Smooth muscle cell (in vitro differentiated cells): ENCODE results near the gene TUBB4B. TPM values are rescaled to one million over a fixed set of nuclear protein-coding genes. Genes with fewer than 3 reads are reported as not detected.

Experiments used
- DNase-seq: peaks from one replicate; lab custom pipeline; 2025; ENCODE audit not compliant: unreplicated experiment; lab: John Stamatoyannopoulos, UW
- H2AFZ ChIP-seq: fragments of 200-600 bp; sonication (generic); 2 replicates; pipeline ENCODE4 v1.6.0; 2016; ENCODE audit warnings: antibody characterized with exemption, low read depth, mild to moderate bottlenecking
- H3F3A ChIP-seq: fragments of 200-600 bp; sonication (generic); 2 replicates; pipeline ENCODE4 v1.6.0; 2017; ENCODE audit warnings: antibody characterized with exemption, low read depth
- H3K27ac ChIP-seq: fragments of 200-600 bp; sonication (generic); 2 replicates; pipeline ENCODE4 v1.5.1; 2016; ENCODE audit warnings: low read depth, mild to moderate bottlenecking
- H3K27me3 ChIP-seq: fragments of 200-600 bp; sonication (generic); 2 replicates; pipeline ENCODE4 v1.6.1; 2016; ENCODE audit warnings: low read depth, mild to moderate bottlenecking
- H3K36me3 ChIP-seq: fragments of 200-600 bp; sonication (generic); 2 replicates; pipeline ENCODE4 v1.5.1; 2016; ENCODE audit warnings: low read depth
- H3K4me1 ChIP-seq: fragments of 200-600 bp; sonication (generic); 2 replicates; pipeline ENCODE4 v1.5.1; 2016; ENCODE audit warnings: low read depth
- H3K4me2 ChIP-seq: fragments of 200-600 bp; sonication (generic); 2 replicates; pipeline ENCODE4 v1.6.0; 2016; ENCODE audit warnings: mild to moderate bottlenecking
- H3K4me3 ChIP-seq: fragments of 200-600 bp; sonication (generic); 2 replicates; pipeline ENCODE4 v1.5.1; 2016; ENCODE audit warnings: mild to moderate bottlenecking
- H3K79me2 ChIP-seq: fragments of 200-600 bp; sonication (generic); 2 replicates; pipeline ENCODE4 v1.6.0; 2016; ENCODE audit warnings: low read depth, mild to moderate bottlenecking
- H3K9ac ChIP-seq: fragments of 200-600 bp; sonication (generic); 2 replicates; pipeline ENCODE4 v1.6.0; 2016; ENCODE audit warnings: low read depth
- H3K9me3 ChIP-seq: fragments of 200-600 bp; sonication (generic); replicated peaks from 2 replicates; pipeline ENCODE4 v1.5.1; 2016; ENCODE audit warnings: low read depth
- H4K20me1 ChIP-seq: fragments of 200-600 bp; sonication (generic); 2 replicates; pipeline ENCODE4 v1.6.0; 2016; ENCODE audit warnings: low read depth
- WGBS: methylation state at CpG from one replicate; pipeline ENCODE4 v1.1.7; 2016; ENCODE audit warnings: low lambda C conversion rate; 5-methylcytosine and 5-hydroxymethylcytosine counted together
- polyA plus RNA-seq: library from polyadenylated mRNA; unstranded; fragments of >200 nt; fragmentation: Nextera tagmentation; extraction: Ambion mirVana; gene quantifications from 2 replicates; pipeline ENCODE4 v1.2.1, GENCODE V29; 2016
- total RNA-seq: library from RNA; depleted of rRNA; stranded (reverse); fragments of >200 nt; gene quantifications from 2 replicates; pipeline ENCODE4 v1.2.3, GENCODE V29; 2014
- TF ChIP-seq, protein P1 (sequence below): fragments of 200-600 bp; sonication (generic); IDR thresholded peaks from 2 replicates; pipeline ENCODE4 v1.5.1; 2017; ENCODE audit warnings: borderline replicate concordance, mild to moderate bottlenecking, antibody characterized with exemption; ENCODE audit not compliant: insufficient read depth, poor library complexity, severe bottlenecking

The TUBB4B gene
- total and polyA plus RNA-seq, 2 experiments from 2014 or later: 164 to 317 TPM

DNA sequence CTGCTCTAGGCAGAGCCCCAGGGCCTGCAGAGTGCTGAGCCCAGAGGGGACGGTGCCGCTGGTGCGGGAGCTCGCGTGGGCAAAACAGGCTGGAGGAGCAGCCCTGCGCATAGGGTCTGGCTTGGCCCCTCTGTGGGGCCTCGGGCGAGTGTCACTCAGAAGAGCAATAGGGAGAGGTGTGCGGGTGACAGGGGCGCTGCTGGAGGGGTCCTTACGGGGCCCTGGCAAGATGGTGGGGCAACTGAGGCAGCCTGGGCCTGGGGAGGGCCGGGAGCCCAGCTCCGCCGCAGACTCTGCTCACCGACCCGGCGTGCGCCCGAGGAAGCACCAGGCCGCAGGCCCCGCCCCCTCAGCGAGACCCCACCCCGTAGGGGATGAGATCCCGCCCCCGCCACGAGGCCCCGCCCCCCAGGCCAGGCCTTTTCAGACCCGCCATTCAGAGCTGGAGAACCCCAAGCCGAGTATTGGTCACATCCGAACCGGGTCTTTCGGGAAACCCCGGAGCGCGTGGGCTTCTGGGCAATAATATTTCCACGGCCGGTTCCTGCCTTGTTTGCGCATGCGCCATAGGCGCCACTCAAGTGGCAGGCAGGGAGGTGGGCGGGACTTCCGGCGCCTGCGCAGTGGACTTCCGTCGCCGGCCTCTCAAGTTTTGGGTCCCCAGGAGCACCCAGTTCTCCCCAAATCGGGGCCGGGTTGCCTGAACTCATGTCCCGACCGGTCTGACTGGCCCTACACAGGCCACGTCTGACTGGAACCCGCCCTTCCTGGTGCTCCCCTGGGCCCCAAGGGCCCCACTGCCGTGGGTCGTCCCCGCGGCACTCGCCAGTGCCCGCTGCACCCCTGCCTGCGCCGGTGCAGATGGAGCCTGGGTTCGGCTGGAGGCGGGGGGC is 17.8 kb upstream of the TUBB4B start:
- H3K27me3 ChIP-seq: no peaks in the 10 kb centered on the region
- no peaks in the 10 kb centered on the region for H3K36me3 ChIP-seq
- peak overlapping the region; percentile 61 for H3K4me3 ChIP-seq
- H3K4me1 ChIP-seq: peaks cover 8% of the 10 kb centered on the region
- peak overlapping the region; percentile 89 for H3K4me2 ChIP-seq
- no peaks in the 10 kb centered on the region for H3K79me2 ChIP-seq
- H3K9ac ChIP-seq: peak overlapping the region; percentile 77
- peak; percentile 96 for DNase-seq
- no peaks in the 10 kb centered on the region for H3K9me3 ChIP-seq
- H4K20me1 ChIP-seq: no peaks in the 10 kb centered on the region
- WGBS: 4% methylated on average over 51 of the region's 63 CpGs
- H2AFZ ChIP-seq: peak overlapping the region; percentile 56
- no peaks in the 10 kb centered on the region for H3F3A ChIP-seq
- H3K27ac ChIP-seq: peak overlapping the region; percentile 72
- TF ChIP-seq, protein P1, sequence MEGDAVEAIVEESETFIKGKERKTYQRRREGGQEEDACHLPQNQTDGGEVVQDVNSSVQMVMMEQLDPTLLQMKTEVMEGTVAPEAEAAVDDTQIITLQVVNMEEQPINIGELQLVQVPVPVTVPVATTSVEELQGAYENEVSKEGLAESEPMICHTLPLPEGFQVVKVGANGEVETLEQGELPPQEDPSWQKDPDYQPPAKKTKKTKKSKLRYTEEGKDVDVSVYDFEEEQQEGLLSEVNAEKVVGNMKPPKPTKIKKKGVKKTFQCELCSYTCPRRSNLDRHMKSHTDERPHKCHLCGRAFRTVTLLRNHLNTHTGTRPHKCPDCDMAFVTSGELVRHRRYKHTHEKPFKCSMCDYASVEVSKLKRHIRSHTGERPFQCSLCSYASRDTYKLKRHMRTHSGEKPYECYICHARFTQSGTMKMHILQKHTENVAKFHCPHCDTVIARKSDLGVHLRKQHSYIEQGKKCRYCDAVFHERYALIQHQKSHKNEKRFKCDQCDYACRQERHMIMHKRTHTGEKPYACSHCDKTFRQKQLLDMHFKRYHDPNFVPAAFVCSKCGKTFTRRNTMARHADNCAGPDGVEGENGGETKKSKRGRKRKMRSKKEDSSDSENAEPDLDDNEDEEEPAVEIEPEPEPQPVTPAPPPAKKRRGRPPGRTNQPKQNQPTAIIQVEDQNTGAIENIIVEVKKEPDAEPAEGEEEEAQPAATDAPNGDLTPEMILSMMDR: no peak

DNA sequence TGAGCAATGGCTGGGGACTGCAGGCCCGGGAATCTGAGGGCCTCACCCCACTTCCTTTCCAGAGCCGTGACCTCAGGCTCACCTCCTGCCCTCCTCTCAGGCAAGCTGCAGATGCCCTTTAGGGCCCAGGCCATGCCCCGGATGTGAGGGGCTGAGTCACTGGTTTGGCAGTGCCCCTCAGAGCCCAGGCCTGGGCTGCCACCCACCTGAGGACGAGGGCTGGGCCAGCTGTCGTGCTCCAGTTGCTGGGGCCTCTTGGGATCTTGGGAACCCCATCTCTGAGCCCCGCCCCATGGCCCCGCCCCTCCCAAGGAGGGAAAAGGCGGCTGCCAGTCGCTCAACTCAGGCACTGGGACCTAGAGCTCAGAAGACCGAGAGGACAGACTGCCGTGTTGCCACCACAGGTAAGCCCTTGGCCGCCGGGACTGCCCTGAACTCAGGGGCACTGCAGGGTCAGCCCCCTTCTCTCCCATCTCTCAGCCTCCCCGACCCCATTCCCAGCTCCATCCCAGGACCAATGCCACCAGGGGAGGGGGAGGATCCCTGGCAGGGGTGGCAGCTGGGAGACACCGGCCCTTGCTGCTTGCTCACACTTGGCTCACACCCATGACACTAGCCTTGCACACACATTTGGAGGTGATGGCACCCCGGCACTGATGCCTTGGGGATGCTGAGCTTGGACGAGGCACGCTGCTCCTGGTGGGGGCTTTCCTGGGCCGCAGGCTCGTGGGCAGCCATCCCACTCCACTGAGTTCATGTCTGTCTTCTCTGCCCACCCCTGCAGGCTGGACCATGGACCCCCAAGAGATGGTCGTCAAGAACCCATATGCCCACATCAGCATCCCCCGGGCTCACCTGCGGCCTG is 16.0 kb upstream of the TUBB4B start, which contains the start of gene CYSRT1:
Gene CYSRT1, plus strand, starts transcription at position 345 of the 865 bp plus-strand sequence. Its CDS starts 448 bp downstream, at position 793.
- Histone ChIP-seq H4K20me1 (no peaks in the 10 kb centered on the region), H3K27me3 (no peaks in the 10 kb centered on the region), H3K9ac (peak within 1 kb of the TSS; percentile 77), H3K36me3 (no peaks in the 10 kb centered on the region), H3F3A (no peaks in the 10 kb centered on the region), H3K79me2 (no peaks in the 10 kb centered on the region), H3K9me3 (no peaks in the 10 kb centered on the region), H2AFZ (no peak within 1 kb of the TSS), H3K4me1 (peaks cover 8% of the 10 kb centered on the region), H3K4me3 (peak within 1 kb of the TSS; percentile 61), H3K27ac (peak within 1 kb of the TSS; percentile 52), H3K4me2 (peak within 1 kb of the TSS; percentile 89)
- TF ChIP-seq, protein P1: no peak
- WGBS: 77% methylated on average over 21 of the region's 23 CpGs
- no peak for DNase-seq

DNA sequence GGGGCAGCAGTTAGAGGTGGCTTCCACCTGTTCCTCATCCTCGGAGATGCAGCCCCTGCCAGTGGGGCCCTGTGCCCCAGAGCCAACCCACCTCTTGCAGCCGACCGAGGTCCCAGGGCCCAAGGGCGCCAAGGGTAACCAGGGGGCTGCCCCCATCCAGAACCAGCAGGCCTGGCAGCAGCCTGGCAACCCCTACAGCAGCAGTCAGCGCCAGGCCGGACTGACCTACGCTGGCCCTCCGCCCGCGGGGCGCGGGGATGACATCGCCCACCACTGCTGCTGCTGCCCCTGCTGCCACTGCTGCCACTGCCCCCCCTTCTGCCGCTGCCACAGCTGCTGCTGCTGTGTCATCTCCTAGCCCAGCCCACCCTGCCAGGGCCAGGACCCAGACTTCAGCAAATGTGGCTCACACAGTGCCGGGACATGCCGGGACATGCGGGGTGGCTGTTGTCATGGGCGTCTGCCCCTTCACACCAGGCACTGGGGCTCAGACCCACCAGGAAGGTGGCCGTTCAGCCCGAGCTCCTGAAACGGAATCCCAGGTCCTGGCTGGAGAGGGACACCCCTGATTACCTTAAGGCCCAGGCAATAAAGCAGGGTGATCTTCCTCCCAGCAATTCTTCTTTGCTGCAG is 15.3 kb upstream of the TUBB4B start:
- no peaks in the 10 kb centered on the region for H3K79me2 ChIP-seq
- no peak overlapping the region for H3K4me3 ChIP-seq
- peaks cover 8% of the 10 kb centered on the region for H3K4me1 ChIP-seq
- no peak for DNase-seq
- no peak overlapping the region for H3K4me2 ChIP-seq
- TF ChIP-seq, protein P1: no peak
- no peak overlapping the region for H3K9ac ChIP-seq
- WGBS: 90% methylated on average over 21 of the region's 21 CpGs
- H4K20me1 ChIP-seq: no peaks in the 10 kb centered on the region
- no peaks in the 10 kb centered on the region for H3K27me3 ChIP-seq
- peak overlapping the region; percentile 52 for H3K27ac ChIP-seq
- no peaks in the 10 kb centered on the region for H3K36me3 ChIP-seq
- H2AFZ ChIP-seq: no peak overlapping the region
- H3K9me3 ChIP-seq: no peaks in the 10 kb centered on the region
- H3F3A ChIP-seq: no peaks in the 10 kb centered on the region
